RWPE2 (cell line): ENCODE data around the gene RFTN1.

Experiments
- ATAC-seq: fragments of 200-7000 bp; cut with Tn5 transposase; 3 replicates; pipeline ENCODE4 v1.9.1; 2021; ENCODE audit warnings: low read depth
- DNase-seq: peaks from one replicate; pipeline ENCODE4 v3.0.0-alpha.2; 2020; ENCODE audit warnings: low spot score
- H3K27ac ChIP-seq: fragments of 450-650 bp; 2 replicates; pipeline ENCODE4 v1.5.1; 2017; ENCODE audit warnings: mild to moderate bottlenecking; ENCODE audit not compliant: poor library complexity, severe bottlenecking
- H3K27me3 ChIP-seq: fragments of 250-450 bp; sonication (Bioruptor Pico); 2 replicates; pipeline ENCODE4 v1.5.1; 2021; ENCODE audit warnings: mild to moderate bottlenecking, moderate library complexity; ENCODE audit not compliant: insufficient read depth, poor library complexity, severe bottlenecking
- H3K36me3 ChIP-seq: fragments of 250-450 bp; sonication (Bioruptor Pico); 2 replicates; pipeline ENCODE4 v1.5.1; 2020; ENCODE audit warnings: low read depth, mild to moderate bottlenecking, moderate library complexity
- H3K4me1 ChIP-seq: fragments of 250-450 bp; sonication (Bioruptor Pico); 2 replicates; pipeline ENCODE4 v1.5.1; 2021; ENCODE audit warnings: mild to moderate bottlenecking, moderate library complexity; ENCODE audit not compliant: insufficient read depth, poor library complexity, severe bottlenecking
- H3K4me3 ChIP-seq: fragments of 250-450 bp; sonication (Bioruptor Pico); 2 replicates; pipeline ENCODE4 v1.5.1; 2021; ENCODE audit warnings: mild to moderate bottlenecking, moderate library complexity; ENCODE audit not compliant: severe bottlenecking
- H3K9me3 ChIP-seq: fragments of 250-450 bp; sonication (Bioruptor Pico); 2 replicates; pipeline ENCODE4 v1.5.1; 2021; ENCODE audit warnings: mild to moderate bottlenecking, moderate library complexity; ENCODE audit not compliant: severe bottlenecking
- TF ChIP-seq, protein P1 (sequence below): fragments of 450-650 bp; IDR thresholded peaks from one replicate; pipeline ENCODE4 v1.5.1; 2017; ENCODE audit warnings: mild to moderate bottlenecking, moderate library complexity; ENCODE audit not compliant: poor library complexity, severe bottlenecking

RFTN1 gene

GRCh38 chr3:16415911-16416476, 97.5 kb downstream of the RFTN1 start:
- Histone ChIP-seq H3K27ac (no peak overlapping the region), H3K27me3 (no peaks in the 10 kb centered on the region), H3K4me3 (no peak overlapping the region), H3K4me1 (no peaks in the 10 kb centered on the region), H3K36me3 (no peaks in the 10 kb centered on the region), H3K9me3 (no peaks in the 10 kb centered on the region)
- ATAC-seq (no peak), DNase-seq (no peak)
- TF ChIP-seq, protein P1, sequence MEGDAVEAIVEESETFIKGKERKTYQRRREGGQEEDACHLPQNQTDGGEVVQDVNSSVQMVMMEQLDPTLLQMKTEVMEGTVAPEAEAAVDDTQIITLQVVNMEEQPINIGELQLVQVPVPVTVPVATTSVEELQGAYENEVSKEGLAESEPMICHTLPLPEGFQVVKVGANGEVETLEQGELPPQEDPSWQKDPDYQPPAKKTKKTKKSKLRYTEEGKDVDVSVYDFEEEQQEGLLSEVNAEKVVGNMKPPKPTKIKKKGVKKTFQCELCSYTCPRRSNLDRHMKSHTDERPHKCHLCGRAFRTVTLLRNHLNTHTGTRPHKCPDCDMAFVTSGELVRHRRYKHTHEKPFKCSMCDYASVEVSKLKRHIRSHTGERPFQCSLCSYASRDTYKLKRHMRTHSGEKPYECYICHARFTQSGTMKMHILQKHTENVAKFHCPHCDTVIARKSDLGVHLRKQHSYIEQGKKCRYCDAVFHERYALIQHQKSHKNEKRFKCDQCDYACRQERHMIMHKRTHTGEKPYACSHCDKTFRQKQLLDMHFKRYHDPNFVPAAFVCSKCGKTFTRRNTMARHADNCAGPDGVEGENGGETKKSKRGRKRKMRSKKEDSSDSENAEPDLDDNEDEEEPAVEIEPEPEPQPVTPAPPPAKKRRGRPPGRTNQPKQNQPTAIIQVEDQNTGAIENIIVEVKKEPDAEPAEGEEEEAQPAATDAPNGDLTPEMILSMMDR, result no peak

- ATAC-seq (no peak), DNase-seq (no peak)
- H3K4me1 ChIP-seq, result no peaks in the 10 kb centered on the region
- TF ChIP-seq, protein P1, result no peak
- H3K36me3 ChIP-seq, result no peaks in the 10 kb centered on the region
- no peak overlapping the region for H3K27ac ChIP-seq
- no peaks in the 10 kb centered on the region for H3K9me3 ChIP-seq
- H3K4me3 ChIP-seq, result no peak overlapping the region
- no peaks in the 10 kb centered on the region for H3K27me3 ChIP-seq
These were observed 100.2 kb downstream of the RFTN1 start for GRCh38 chr3:16413321-16413720.

DNA sequence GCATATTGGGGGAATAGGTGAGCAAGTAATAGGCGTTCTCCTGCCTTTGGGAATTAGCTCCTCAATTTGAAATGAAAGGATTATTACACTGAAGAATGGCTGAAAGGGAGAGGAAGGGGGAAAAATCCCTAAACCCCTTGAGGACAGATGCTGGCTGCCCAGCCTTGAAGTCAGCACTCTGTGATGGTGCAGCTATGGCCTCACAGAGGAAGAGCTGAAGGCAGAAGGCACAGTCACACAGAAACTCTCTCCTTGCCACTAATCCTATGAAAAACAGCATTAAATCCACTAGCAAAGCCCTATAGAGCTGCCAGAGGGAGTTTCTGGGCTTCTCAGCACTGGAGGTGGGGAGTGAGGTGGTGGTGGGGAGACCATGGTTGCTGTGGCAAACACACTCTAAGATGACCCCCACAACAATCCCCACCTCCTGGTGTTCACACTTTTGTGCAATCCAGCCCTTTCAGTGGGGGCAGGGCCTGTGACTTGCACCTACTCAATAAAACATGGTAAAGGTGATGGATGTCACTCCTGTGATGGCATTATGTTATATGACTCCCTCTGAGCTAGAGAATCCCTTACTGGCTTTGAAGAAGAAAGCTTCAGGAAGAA, 101.2 kb downstream of the RFTN1 start:
- no peak overlapping the region for H3K27ac ChIP-seq
- no peaks in the 10 kb centered on the region for H3K9me3 ChIP-seq
- no peak for DNase-seq
- no peak for ATAC-seq
- no peaks in the 10 kb centered on the region for H3K4me1 ChIP-seq
- H3K36me3 ChIP-seq, result no peaks in the 10 kb centered on the region
- TF ChIP-seq, protein P1, result no peak
- H3K4me3 ChIP-seq, result no peak overlapping the region
- no peaks in the 10 kb centered on the region for H3K27me3 ChIP-seq

GRCh38 chr3:16411441-16411840, 102.1 kb downstream of the RFTN1 start:
- no peak for DNase-seq

More at GRCh38 chr3:16411441-16411840, 102.1 kb downstream of the RFTN1 start:
- ATAC-seq, result no peak
- Histone ChIP-seq H3K9me3 (no peaks in the 10 kb centered on the region), H3K27ac (no peak overlapping the region), H3K4me3 (no peak overlapping the region), H3K4me1 (no peaks in the 10 kb centered on the region), H3K36me3 (no peaks in the 10 kb centered on the region), H3K27me3 (no peaks in the 10 kb centered on the region)
- TF ChIP-seq, protein P1, result no peak
